SH-SY5Y (cell line): ENCODE results near the gene ZNF679.

ENCODE experiments used
- GATA2 ChIP-seq: IDR thresholded peaks from 2 replicates; pipeline ENCODE4 v1.6.1; 2011; ENCODE audit warnings: mild to moderate bottlenecking, low read depth, low read length
- GATA3 ChIP-seq: IDR thresholded peaks from 2 replicates; pipeline ENCODE4 v1.6.1; 2011; ENCODE audit warnings: low read depth, mild to moderate bottlenecking, low read length, moderate library complexity

DNA sequence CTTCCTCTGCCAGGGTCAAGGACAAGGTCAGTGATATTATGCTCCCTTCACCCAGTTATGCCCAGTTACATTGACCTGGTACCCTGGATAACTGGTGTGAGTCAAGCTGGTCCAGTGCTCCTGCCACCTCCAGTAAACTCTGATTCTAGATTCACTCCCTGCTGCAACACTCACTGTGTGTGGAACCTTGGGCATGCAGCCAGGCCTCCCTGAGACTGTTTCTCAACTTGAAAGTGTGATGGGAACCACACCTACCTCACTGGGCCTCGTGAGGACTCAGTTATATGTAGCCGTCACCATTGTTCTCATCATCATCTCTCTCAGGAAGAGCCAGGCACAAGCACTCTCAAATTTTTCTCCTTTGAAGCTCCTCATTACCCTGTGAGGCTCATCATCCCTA, 84.6 kb downstream of the ZNF679 start:
- TF ChIP-seq GATA2 (no peak), GATA3 (no peak)
